Calu3 (cell line): ENCODE measurements around the gene QPRT. TPM values are rescaled to one million over a fixed set of nuclear protein-coding genes. Genes with fewer than 3 reads are reported as not detected.
"Not testable (repeated sequence)": the region's sequence is repeated elsewhere in the genome, so short reads cannot be mapped to it uniquely, and the experiment has no call there.

Source experiments
- BruUV-seq: library from RNA; stranded (reverse); fragments of 400-500 nt; replicated peaks from 2 replicates; lab custom pipeline; 2021; lab: Mats Ljungman, UMichigan
- CTCF ChIA-PET: fragments of 300-600 bp; sonication (Branson Sonifier 250); formaldehyde crosslinking; loops from one replicate; lab custom pipeline; 2022; ENCODE audit warnings: antibody characterized with exemption; lab: Charles Lee
- DNase-seq: peaks from one replicate; pipeline ENCODE4 v3.0.0; 2022
- H3K27ac Mint-ChIP-seq: one replicate; pipeline ENCODE4 v1.8.0; 2022; ENCODE audit warnings: mixed read lengths; ENCODE audit not compliant: unreplicated experiment
- H3K27me3 Mint-ChIP-seq: one replicate; pipeline ENCODE4 v1.8.0; 2022; ENCODE audit warnings: mixed read lengths; ENCODE audit not compliant: unreplicated experiment
- H3K36me3 Mint-ChIP-seq: one replicate; pipeline ENCODE4 v1.8.0; 2022; ENCODE audit warnings: mild to moderate bottlenecking, moderate library complexity, mixed read lengths; ENCODE audit not compliant: insufficient read depth, unreplicated experiment
- H3K4me1 Mint-ChIP-seq: one replicate; pipeline ENCODE4 v1.8.0; 2022; ENCODE audit warnings: mild to moderate bottlenecking, low read depth, mixed read lengths; ENCODE audit not compliant: unreplicated experiment
- H3K4me3 Mint-ChIP-seq: one replicate; pipeline ENCODE4 v1.8.0; 2022; ENCODE audit warnings: mild to moderate bottlenecking, low read depth, moderate library complexity, mixed read lengths; ENCODE audit not compliant: unreplicated experiment
- H3K9me3 Mint-ChIP-seq: one replicate; pipeline ENCODE4 v1.8.0; 2022; ENCODE audit warnings: low read depth, mixed read lengths; ENCODE audit not compliant: unreplicated experiment
- CTCF ChIP-seq: fragments of 200-600 bp; IDR thresholded peaks from one replicate; pipeline ENCODE4 v1.8.0; 2022; ENCODE audit warnings: antibody characterized with exemption; ENCODE audit not compliant: unreplicated experiment
- intact Hi-C: fragments of 100-400 bp; cut with micrococcal nuclease; formaldehyde crosslinking; loops from one replicate; pipeline ENCODE4 v1.10.0; 2022; ENCODE audit not compliant: unreplicated experiment
- total RNA-seq: library from RNA; stranded (reverse); gene quantifications from 2 replicates; pipeline ENCODE4 v1.2.3, GENCODE V29; 2022

QPRT gene
- total RNA-seq, 1 experiment from 2014 or later, result 4.6 TPM

GRCh38 chr16:29745121-29745852 is 66.3 kb downstream of the QPRT start:
- no peak for DNase-seq
- H3K27ac Mint-ChIP-seq, result no peak overlapping the region
- intact Hi-C loops, result no loop called here
- no TSS peak for BruUV-seq
- no peak for TF ChIP-seq CTCF
- H3K4me1 Mint-ChIP-seq, result no peaks in the 10 kb centered on the region
- CTCF ChIA-PET, result no interaction called here
- no peaks in the 10 kb centered on the region for H3K9me3 Mint-ChIP-seq
- H3K27me3 Mint-ChIP-seq, result peaks cover 10% of the 10 kb centered on the region
- H3K4me3 Mint-ChIP-seq, result no peak overlapping the region
- H3K36me3 Mint-ChIP-seq, result no peaks in the 10 kb centered on the region

GRCh38 chr16:29745853-29746345 is 66.9 kb downstream of the QPRT start, which contains the start of gene C16orf54:
Gene C16orf54, minus strand, starts transcription at chr16:29745990. Its CDS starts 1,039 bp downstream, at chr16:29744951.
- Mint-ChIP-seq H3K36me3 (no peaks in the 10 kb centered on the region), H3K4me3 (no peak within 1 kb of the TSS), H3K9me3 (no peaks in the 10 kb centered on the region), H3K27ac (no peak within 1 kb of the TSS), H3K27me3 (peaks cover 10% of the 10 kb centered on the region), H3K4me1 (no peaks in the 10 kb centered on the region)
- TF ChIP-seq CTCF, result no peak
- intact Hi-C loops, result no loop called here
- BruUV-seq, result no TSS peak
- CTCF ChIA-PET, result no interaction called here
- DNase-seq, result no peak

GRCh38 chr16:29746518-29746917 is 67.5 kb downstream of the QPRT start:
- H3K4me1 Mint-ChIP-seq, H3K4me3 Mint-ChIP-seq, H3K36me3 Mint-ChIP-seq, H3K27ac Mint-ChIP-seq, BruUV-seq, DNase-seq, H3K9me3 Mint-ChIP-seq, intact Hi-C loops, CTCF ChIA-PET: not testable (repeated sequence)
- peaks cover 10% of the 10 kb centered on the region for H3K27me3 Mint-ChIP-seq

Other genes with a start within 250 kb of the QPRT start
- gene BOLA2, start 224.8 kb upstream of the QPRT start, total RNA-seq, result 11.6 and 13.5 TPM in 2 replicates
- gene SLX1B, start 224.6 kb upstream of the QPRT start, total RNA-seq, result 94.2 and 99.7 TPM in 2 replicates
- gene SULT1A4, start 219.3 kb upstream of the QPRT start, total RNA-seq, result 4.2 and 6.9 TPM in 2 replicates
- gene NPIPB12, start 172.8 kb upstream of the QPRT start, total RNA-seq, result 78.5 and 86.4 TPM in 2 replicates
- gene SPN, start 15.9 kb upstream of the QPRT start, total RNA-seq, result not detected in 2 replicates
- gene C16orf54, start 66.8 kb downstream of the QPRT start, total RNA-seq, result not detected in 2 replicates
- gene ZG16, start 99.1 kb downstream of the QPRT start, total RNA-seq, result not detected in 2 replicates
- 130 and 134 TPM in 2 replicates for gene KIF22, start 111.6 kb downstream of the QPRT start, total RNA-seq
- 230 and 257 TPM in 2 replicates for gene MAZ, start 127.3 kb downstream of the QPRT start, total RNA-seq
- gene PRRT2, start 133.0 kb downstream of the QPRT start, total RNA-seq, result 0.78 and 1.8 TPM in 2 replicates
- 30.4 and 32.0 TPM in 2 replicates for gene PAGR1, start 137.0 kb downstream of the QPRT start, total RNA-seq
- 164 and 215 TPM in 2 replicates for gene MVP, start 141.3 kb downstream of the QPRT start, total RNA-seq
- 62.7 and 64.1 TPM in 2 replicates for gene CDIPT, start 184.0 kb downstream of the QPRT start, total RNA-seq
- gene SEZ6L2, start 220.4 kb downstream of the QPRT start, total RNA-seq, result 68.9 and 92.1 TPM in 2 replicates
- 54.1 and 64.1 TPM in 2 replicates for gene ASPHD1, start 221.3 kb downstream of the QPRT start, total RNA-seq
- 52.8 and 55.8 TPM in 2 replicates for gene KCTD13, start 247.0 kb downstream of the QPRT start, total RNA-seq